GM12892 (cell line): Measurements from ENCODE around the gene PPRC1.

Source experiments
- POLR2A ChIP-seq: IDR thresholded peaks from 2 replicates; pipeline ENCODE4 v1.6.1; 2011; ENCODE audit warnings: low read depth, low read length, control low read depth
- POLR2AphosphoS5 ChIP-seq: IDR thresholded peaks from 2 replicates; pipeline ENCODE4 v1.6.1; 2011; ENCODE audit warnings: low read depth, low read length, control low read depth
- TAF1 ChIP-seq: IDR thresholded peaks from 2 replicates; pipeline ENCODE4 v1.6.1; 2011; ENCODE audit warnings: low read depth, mild to moderate bottlenecking, control low read depth, low read length, borderline replicate concordance

- TF ChIP-seq POLR2A, result no peak
- TF ChIP-seq TAF1, result no peak
- no peak for TF ChIP-seq POLR2AphosphoS5
Observed at GRCh38 chr10:102090772-102091171, 42.1 kb upstream of the PPRC1 start.
